ENCODE measurements around the gene TGFBR2. TPM values are rescaled to one million over a fixed set of nuclear protein-coding genes. Genes with fewer than 3 reads are reported as not detected.

Gene TGFBR2
- total and polyA plus RNA-seq, 10 of the 15 experiments (the other 5 are each of a cell fraction or from before 2014, with no cell fraction given): 0.02 to 0.98 (median 0.18) TPM; not detected in 1

DNA sequence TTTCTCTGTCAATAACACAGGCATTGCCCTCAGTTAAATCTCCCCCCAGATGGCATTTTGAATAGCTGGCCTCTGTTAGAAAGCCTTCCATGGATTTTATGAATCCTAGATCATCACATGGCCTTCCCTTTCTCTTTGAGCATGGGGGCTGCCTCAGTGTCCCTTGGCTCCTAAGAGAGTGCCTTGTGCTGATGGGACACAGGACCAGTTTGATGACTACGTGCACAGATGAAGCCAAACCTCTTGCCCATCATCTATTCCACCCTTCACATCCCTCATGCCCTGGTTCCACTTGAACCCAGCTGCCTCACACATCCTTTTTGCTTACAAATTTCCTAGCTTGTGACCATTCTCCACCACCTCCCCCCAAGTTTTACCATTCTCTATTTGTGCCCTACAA, 12.9 kb downstream of the TGFBR2 start (continued):
- TF ChIP-seq EED (IDR thresholded peaks at IDR 0.05; ENCODE audit: low read depth) (no peak), ESRRA (IDR thresholded peaks at IDR 0.05; ENCODE audit: low read length) (no peak), MXI1 (IDR thresholded peaks at IDR 0.05; ENCODE audit: low read depth, low read length) (no peak), DPF2 (IDR thresholded peaks at IDR 0.05) (no peak)
- TF ChIP-seq, protein P1, sequence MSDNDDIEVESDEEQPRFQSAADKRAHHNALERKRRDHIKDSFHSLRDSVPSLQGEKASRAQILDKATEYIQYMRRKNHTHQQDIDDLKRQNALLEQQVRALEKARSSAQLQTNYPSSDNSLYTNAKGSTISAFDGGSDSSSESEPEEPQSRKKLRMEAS (IDR thresholded peaks at IDR 0.05; ENCODE audit: low read depth, low read length): no peak

DNA sequence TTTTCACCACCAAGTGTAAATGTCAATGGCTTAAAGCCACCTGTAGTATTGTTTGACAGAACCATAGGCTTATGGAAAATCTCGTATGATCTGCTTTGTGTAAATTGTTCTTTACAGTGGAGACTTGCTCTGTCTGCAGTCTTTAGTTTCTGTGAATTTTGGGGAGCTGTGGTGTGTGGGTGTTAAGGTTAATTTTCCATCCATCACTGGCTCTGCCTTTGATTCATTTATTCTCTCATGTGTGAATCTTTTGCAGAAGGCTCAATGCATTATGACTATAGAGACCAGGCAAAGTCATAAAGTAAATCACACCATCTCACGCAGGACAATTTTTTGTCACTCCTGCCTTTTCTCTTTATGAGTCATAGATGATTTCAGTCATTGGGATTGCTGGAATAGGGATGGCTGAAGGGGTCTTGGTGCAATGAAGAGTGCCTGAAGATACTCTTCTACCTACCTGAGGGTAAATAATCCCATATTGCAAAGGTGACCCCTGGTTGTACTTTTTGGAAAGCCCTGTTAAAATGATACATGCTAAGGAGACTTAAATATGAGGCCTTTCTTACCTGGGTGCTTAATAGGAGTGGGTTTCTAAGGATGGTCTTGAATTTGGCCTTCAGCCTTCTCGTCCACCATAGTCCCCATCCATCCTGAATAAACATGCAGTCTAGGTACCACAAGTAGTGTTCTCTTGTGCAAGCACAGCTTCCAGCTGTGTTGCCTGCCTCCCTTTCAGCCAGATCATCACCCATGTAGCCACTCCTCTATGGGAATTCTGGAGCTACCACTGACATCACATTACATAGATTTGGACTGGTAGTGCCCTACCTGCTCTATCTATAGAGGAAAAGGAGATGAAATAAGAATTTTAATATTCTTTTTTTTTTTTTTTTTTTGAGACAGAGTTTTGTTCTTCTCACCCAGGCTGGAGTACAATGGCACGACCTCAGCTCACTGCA, 14.3 kb downstream of the TGFBR2 start:
- H3K9me3 ChIP-seq (replicated peaks; ENCODE audit: control insufficient read depth, insufficient read depth, low read length): no peaks in the 10 kb centered on the region
- no peaks in the 10 kb centered on the region for H4K20me1 ChIP-seq (ENCODE audit: control insufficient read depth, insufficient read depth)
- intact Hi-C loops (cut with micrococcal nuclease; ENCODE audit: unreplicated experiment): no loop called here
- H3K36me3 ChIP-seq (ENCODE audit: control insufficient read depth in 2 of 2, insufficient read depth in 2 of 2, low read length in 1 of 2): no peaks in the 10 kb centered on the region
- no peaks in the 10 kb centered on the region for H3K79me2 ChIP-seq (ENCODE audit: control insufficient read depth, insufficient read depth, low read length)
- no TSS peak for BruUV-seq (replicated peaks)
- no peak overlapping the region for H2AFZ ChIP-seq (ENCODE audit: control insufficient read depth, low read depth, low read length)
- no peak overlapping the region for H3K9ac ChIP-seq (ENCODE audit: control insufficient read depth, insufficient read depth, low read length)
- H3K4me3 ChIP-seq: no peak overlapping the region
- in situ Hi-C loops (cut with MboI): no loop called here
- FAIRE-seq (no peak), ATAC-seq (no peak), DNase-seq (ENCODE audit: low read depth, low spot score) (no peak)
- no peak overlapping the region for H3K27ac ChIP-seq (ENCODE audit: control insufficient read depth, insufficient read depth)
- ChIA-PET RAD21 (ENCODE audit: unreplicated experiment) (interaction anchor here (0.7 kb wide), 1 partner anchor 31 kb away, joined by 3 read pairs; no protein-coding TSS in a partner anchor), POLR2A (interaction anchor here (0.6 kb wide), 1 partner anchor 16 kb away, joined by 3 read pairs; no protein-coding TSS in a partner anchor), CTCF (no interaction called here), SMC1A (ENCODE audit: uncharacterized antibody, unreplicated experiment) (interaction anchor here (1.1 kb wide), 1 partner anchor 21 kb away, joined by 3 read pairs; no protein-coding TSS in a partner anchor)
- H3K27me3 ChIP-seq (replicated peaks in 1 of 2; ENCODE audit: control insufficient read depth in 2 of 2, insufficient read depth in 2 of 2, low read length in 1 of 2): no peaks in the 10 kb centered on the region; a peak in 1 of 4 replicates
- H3K4me1 ChIP-seq (ENCODE audit: control insufficient read depth, insufficient read depth, low read length): no peaks in the 10 kb centered on the region
- no peak overlapping the region for H3K4me2 ChIP-seq (ENCODE audit: control insufficient read depth, insufficient read depth)
- WGBS (ENCODE audit: insufficient coverage, insufficient replicate concordance, low lambda C conversion rate, missing lambda C conversion rate): 23% methylated on average over 4 of the region's 4 CpGs
- TF ChIP-seq, protein P2, sequence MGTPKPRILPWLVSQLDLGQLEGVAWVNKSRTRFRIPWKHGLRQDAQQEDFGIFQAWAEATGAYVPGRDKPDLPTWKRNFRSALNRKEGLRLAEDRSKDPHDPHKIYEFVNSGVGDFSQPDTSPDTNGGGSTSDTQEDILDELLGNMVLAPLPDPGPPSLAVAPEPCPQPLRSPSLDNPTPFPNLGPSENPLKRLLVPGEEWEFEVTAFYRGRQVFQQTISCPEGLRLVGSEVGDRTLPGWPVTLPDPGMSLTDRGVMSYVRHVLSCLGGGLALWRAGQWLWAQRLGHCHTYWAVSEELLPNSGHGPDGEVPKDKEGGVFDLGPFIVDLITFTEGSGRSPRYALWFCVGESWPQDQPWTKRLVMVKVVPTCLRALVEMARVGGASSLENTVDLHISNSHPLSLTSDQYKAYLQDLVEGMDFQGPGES (IDR thresholded peaks at IDR 0.05): no peak
- TF ChIP-seq POU2F2 (IDR thresholded peaks at IDR 0.05; ENCODE audit: borderline replicate concordance, low read depth, low read length) (no peak), IKZF1 (conservative IDR thresholded peaks at IDR 0.05) (no peak), ZNF384 (IDR thresholded peaks at IDR 0.05; ENCODE audit: borderline replicate concordance, low read depth, low read length) (no peak), TCF3 (IDR thresholded peaks at IDR 0.05; ENCODE audit: borderline replicate concordance, insufficient read depth, low read depth, low read length) (no peak), RBBP5 (conservative IDR thresholded peaks at IDR 0.05) (no peak), KDM1A (IDR thresholded peaks at IDR 0.05; ENCODE audit: borderline replicate concordance) (no peak), SMARCA5 (IDR thresholded peaks at IDR 0.05) (no peak), EGR1 (IDR thresholded peaks at IDR 0.05; ENCODE audit: borderline replicate concordance in 1 of 2, low read depth in 2 of 2, low read length in 2 of 2) (no peak), CHD2 (IDR thresholded peaks at IDR 0.05; ENCODE audit: borderline replicate concordance, low read depth, low read length) (no peak), FOXK2 (IDR thresholded peaks at IDR 0.05) (no peak), CHD1 (IDR thresholded peaks at IDR 0.05; ENCODE audit: low read depth, low read length) (no peak), LARP7 (IDR thresholded peaks at IDR 0.05) (no peak)
